ENCODE data around the gene KIZ. TPM values are rescaled to one million over a fixed set of nuclear protein-coding genes. Genes with fewer than 3 reads are reported as not detected.

KIZ gene
- total and polyA plus RNA-seq, 11 donors: 8.8 to 31.2 (median 23.6) TPM

GRCh38 chr20:21104466-21104761, 21.5 kb upstream of the KIZ start:
- H3K36me3 ChIP-seq: no peaks in the 10 kb centered on the region
- H3K27ac ChIP-seq: no peak overlapping the region
- H3K27me3 ChIP-seq: peaks cover 66 to 100% (median 97%) of the 10 kb centered on the region in 9 donors
- H3K4me1 ChIP-seq: peaks cover 0 to 55% (median 37%) of the 10 kb centered on the region in 12 donors
- no peak overlapping the region for H3K4me3 ChIP-seq
- TF ChIP-seq CTCF (IDR thresholded peaks at IDR 0.05) (no peak), POLR2A (IDR thresholded peaks at IDR 0.05) (no peak)
- no peak for DNase-seq
- intact Hi-C loops (cut with DNase I): loop anchor here in 1 of 10 donors (10.0 kb wide), 1 partner anchor 240 kb away; no protein-coding TSS in a partner anchor
- no peaks in the 10 kb centered on the region for H3K9me3 ChIP-seq
- ATAC-seq: no peak
- WGBS, 4 donors: 6 to 14% (median 9%) methylated on average over 5 of the region's 5 CpGs

GRCh38 chr20:21104921-21105320, 21.0 kb upstream of the KIZ start:
- no peak for DNase-seq
- ATAC-seq: no peak
- 2 to 6% (median 3%) methylated on average over 12 to 16 of the region's 16 CpGs for WGBS, 4 donors
- H3K27me3 ChIP-seq: peaks cover 61 to 100% (median 92%) of the 10 kb centered on the region in 9 donors
- H3K4me3 ChIP-seq: no peak overlapping the region
- TF ChIP-seq POLR2A (IDR thresholded peaks at IDR 0.05) (no peak), CTCF (IDR thresholded peaks at IDR 0.05) (no peak)
- H3K4me1 ChIP-seq: peaks cover 0 to 50% (median 36%) of the 10 kb centered on the region in 12 donors
- H3K27ac ChIP-seq: no peak overlapping the region
- intact Hi-C loops (cut with DNase I): loop anchor here in 1 of 10 donors (10.0 kb wide), 1 partner anchor 240 kb away; no protein-coding TSS in a partner anchor
- H3K9me3 ChIP-seq: no peaks in the 10 kb centered on the region
- H3K36me3 ChIP-seq: no peaks in the 10 kb centered on the region

- 1 to 2% (median 1%) methylated on average over 32 to 50 of the region's 50 CpGs for WGBS, 4 donors
- intact Hi-C loops (cut with DNase I): loop anchor here in 1 of 10 donors (10.0 kb wide), 1 partner anchor 241 kb away; no protein-coding TSS in a partner anchor
- peaks cover 0 to 43% (median 29%) of the 10 kb centered on the region in 12 donors for H3K4me1 ChIP-seq
Measured at GRCh38 chr20:21105429-21106170, 20.3 kb upstream of the KIZ start.

More at GRCh38 chr20:21105429-21106170, 20.3 kb upstream of the KIZ start:
- peaks cover 56 to 100% (median 85%) of the 10 kb centered on the region in 9 donors for H3K27me3 ChIP-seq
- TF ChIP-seq CTCF (IDR thresholded peaks at IDR 0.05) (no peak), POLR2A (IDR thresholded peaks at IDR 0.05) (no peak)
- ATAC-seq (no peak), DNase-seq (no peak)
- H3K36me3 ChIP-seq: no peaks in the 10 kb centered on the region
- H3K4me3 ChIP-seq: peak overlapping the region in 4 of 12 donors; percentile 1 to 16 (median 12)
- no peaks in the 10 kb centered on the region for H3K9me3 ChIP-seq
- H3K27ac ChIP-seq: no peak overlapping the region

All from heart left ventricle (tissue), 16 donors.